ENCODE data around the gene THSD4.

- peak; percentile 75 to 97 (median 77) for TF ChIP-seq CTCF (optimal IDR thresholded peaks at IDR 0.05 in 1 of 3, IDR thresholded peaks at IDR 0.05 in 1 of 3, conservative IDR thresholded peaks at IDR 0.05 in 1 of 3; ENCODE audit: extremely low read depth in 1 of 3, insufficient read depth in 2 of 3, low read length in 3 of 3)
- no peak for TF ChIP-seq EZH2 (IDR thresholded peaks at IDR 0.05; ENCODE audit: low read length)
Observed at GRCh38 chr15:71114887-71115566, at the start of gene THSD4.
